OCI-M2 (cell line): Measurements from ENCODE around the gene GMDS.
A peak's percentile ranks its signal among the peaks of the same experiment; 100 is the strongest.

Source experiments
- DNase-seq: peaks from one replicate; lab custom pipeline; 2025; ENCODE audit not compliant: unreplicated experiment; lab: John Stamatoyannopoulos, UW

GMDS gene

GRCh38 chr6:2209226-2209809 lies 36.1 kb downstream of the GMDS start:
- no peak for DNase-seq

- no peak for DNase-seq
Measured at GRCh38 chr6:2208468-2208867, 36.9 kb downstream of the GMDS start.

GRCh38 chr6:2205396-2205795 lies 40.0 kb downstream of the GMDS start:
- no peak for DNase-seq

GRCh38 chr6:2204272-2204671 lies 41.1 kb downstream of the GMDS start:
- DNase-seq: no peak

GRCh38 chr6:2203264-2203663 lies 42.1 kb downstream of the GMDS start:
- DNase-seq: no peak

GRCh38 chr6:2197984-2198383 lies 47.4 kb downstream of the GMDS start:
- DNase-seq: no peak

- DNase-seq: no peak
Measured at GRCh38 chr6:2197177-2197671, 48.2 kb downstream of the GMDS start.

GRCh38 chr6:2196079-2196679 lies 49.2 kb downstream of the GMDS start:
- DNase-seq: peak; percentile 49

- no peak for DNase-seq
Measured at GRCh38 chr6:2194643-2195042, 50.8 kb downstream of the GMDS start.

- DNase-seq: no peak
Measured at GRCh38 chr6:2193931-2194330, 51.5 kb downstream of the GMDS start.

- DNase-seq: no peak
Measured at GRCh38 chr6:2192976-2193375, 52.4 kb downstream of the GMDS start.

- no peak for DNase-seq
Measured at GRCh38 chr6:2191390-2191740, 54.0 kb downstream of the GMDS start.

- no peak for DNase-seq
Measured at GRCh38 chr6:2190661-2191389, 54.6 kb downstream of the GMDS start.

- no peak for DNase-seq
Measured at GRCh38 chr6:2188856-2189384, 56.5 kb downstream of the GMDS start.

GRCh38 chr6:2188397-2188796 lies 57.0 kb downstream of the GMDS start:
- DNase-seq: no peak

GRCh38 chr6:2187826-2188225 lies 57.6 kb downstream of the GMDS start:
- DNase-seq: no peak

GRCh38 chr6:2186516-2186915 lies 58.9 kb downstream of the GMDS start:
- DNase-seq: no peak

- no peak for DNase-seq
Measured at GRCh38 chr6:2185466-2185865, 59.9 kb downstream of the GMDS start.

- no peak for DNase-seq
Measured at GRCh38 chr6:2184700-2185455, 60.5 kb downstream of the GMDS start.

GRCh38 chr6:2183752-2184151 lies 61.7 kb downstream of the GMDS start:
- no peak for DNase-seq

GRCh38 chr6:2183246-2183645 lies 62.2 kb downstream of the GMDS start:
- DNase-seq: no peak
